NCI-H82 treated with DMSO at 0.1 percent for 48 hours (cell line): ENCODE measurements around the gene CDH4.

Experiments used
- DNase-seq: peaks from one replicate; lab custom pipeline; 2025; ENCODE audit not compliant: unreplicated experiment; lab: John Stamatoyannopoulos, UW

The CDH4 gene

GRCh38 chr20:61806995-61807394 lies 554.9 kb downstream of the CDH4 start:
- no peak for DNase-seq

- DNase-seq, result no peak
Measured at GRCh38 chr20:61807471-61808160, 555.6 kb downstream of the CDH4 start.

GRCh38 chr20:61808447-61808846 lies 556.4 kb downstream of the CDH4 start:
- DNase-seq, result no peak

- no peak for DNase-seq
Measured at GRCh38 chr20:61809006-61809770, 557.1 kb downstream of the CDH4 start.

- DNase-seq, result no peak
Measured at GRCh38 chr20:61810066-61810737, 558.1 kb downstream of the CDH4 start.

- DNase-seq, result no peak
Measured at GRCh38 chr20:61810738-61811135, 558.7 kb downstream of the CDH4 start.

GRCh38 chr20:61811166-61811565 lies 559.1 kb downstream of the CDH4 start:
- no peak for DNase-seq

DNA sequence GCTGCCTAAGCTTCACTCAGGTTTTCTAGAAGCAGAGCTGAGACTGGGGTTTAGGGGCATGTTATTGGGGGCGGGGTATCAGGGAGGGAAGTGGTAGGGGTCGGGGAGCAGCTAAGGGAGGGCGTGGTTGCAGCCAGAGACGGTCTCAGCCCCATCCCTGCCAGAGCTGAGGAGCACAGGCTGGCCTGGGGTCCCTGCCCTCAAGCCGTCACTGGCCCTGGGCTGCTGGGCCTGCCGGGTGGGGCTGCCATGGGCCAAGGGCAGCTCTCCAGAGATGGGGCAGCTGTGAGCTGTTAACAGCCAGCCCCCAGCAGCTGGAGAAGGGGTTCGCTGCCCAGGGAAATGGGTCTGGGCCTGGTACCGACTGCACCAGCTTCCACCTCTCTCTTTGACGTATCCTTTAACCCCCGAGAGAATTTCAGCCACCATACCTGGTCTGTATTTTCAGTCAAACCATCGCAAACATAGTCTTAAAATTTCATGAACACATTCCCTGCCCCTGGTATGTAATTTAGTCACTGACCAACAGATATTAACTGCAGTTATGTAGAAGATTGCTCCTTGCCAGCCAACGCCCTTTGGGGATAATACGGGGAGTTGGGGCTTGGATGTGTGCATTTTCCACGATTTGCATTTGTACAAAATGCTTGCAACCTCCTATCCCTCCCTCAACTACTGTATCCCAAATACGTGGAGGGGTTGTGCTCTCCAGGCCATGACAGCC lies 560.2 kb downstream of the CDH4 start:
- DNase-seq, result no peak

- DNase-seq, result no peak
Measured at GRCh38 chr20:61812845-61813485, 560.9 kb downstream of the CDH4 start.

DNA sequence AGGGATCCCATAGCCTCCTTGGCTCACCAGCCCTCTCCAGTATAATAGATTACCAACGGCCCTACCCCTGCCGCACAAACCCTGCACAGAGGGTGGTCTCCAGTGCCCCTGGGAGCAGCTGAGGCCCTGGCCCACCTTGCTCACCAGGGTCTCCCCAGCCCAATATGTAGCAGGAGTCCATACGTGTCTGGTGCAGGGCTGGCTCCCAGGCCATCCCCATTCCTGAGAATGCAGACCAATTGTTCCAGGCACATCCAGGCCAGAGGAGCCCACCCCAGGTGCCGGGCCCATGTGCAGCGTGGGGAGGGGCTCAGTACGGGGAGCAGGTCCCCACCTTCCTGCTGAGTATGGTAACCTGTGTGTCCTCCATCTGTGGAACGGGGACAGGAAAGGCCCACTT lies 561.7 kb downstream of the CDH4 start:
- DNase-seq, result no peak

GRCh38 chr20:61814244-61814643 lies 562.2 kb downstream of the CDH4 start:
- no peak for DNase-seq

GRCh38 chr20:61814726-61815125 lies 562.7 kb downstream of the CDH4 start:
- DNase-seq, result no peak

DNA sequence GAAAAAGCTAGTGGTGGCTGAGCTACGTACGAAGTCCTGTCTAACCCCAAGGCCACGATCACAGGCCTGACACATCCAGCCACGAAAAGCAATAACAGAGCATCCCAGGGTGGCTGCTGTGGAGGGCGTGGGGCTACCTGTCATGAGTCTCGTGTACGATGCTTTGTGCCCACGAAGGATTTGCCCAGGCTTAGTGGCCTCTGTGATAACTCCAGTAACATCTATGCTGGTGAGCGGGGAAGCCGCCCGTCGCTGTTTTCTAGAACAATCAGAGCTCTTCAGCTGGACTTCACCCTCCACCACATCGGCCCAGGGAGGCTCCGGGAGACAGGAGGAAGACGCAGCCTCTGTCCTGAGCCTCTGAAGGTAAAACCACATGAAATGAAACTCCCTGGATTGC lies 563.1 kb downstream of the CDH4 start:
- no peak for DNase-seq

DNA sequence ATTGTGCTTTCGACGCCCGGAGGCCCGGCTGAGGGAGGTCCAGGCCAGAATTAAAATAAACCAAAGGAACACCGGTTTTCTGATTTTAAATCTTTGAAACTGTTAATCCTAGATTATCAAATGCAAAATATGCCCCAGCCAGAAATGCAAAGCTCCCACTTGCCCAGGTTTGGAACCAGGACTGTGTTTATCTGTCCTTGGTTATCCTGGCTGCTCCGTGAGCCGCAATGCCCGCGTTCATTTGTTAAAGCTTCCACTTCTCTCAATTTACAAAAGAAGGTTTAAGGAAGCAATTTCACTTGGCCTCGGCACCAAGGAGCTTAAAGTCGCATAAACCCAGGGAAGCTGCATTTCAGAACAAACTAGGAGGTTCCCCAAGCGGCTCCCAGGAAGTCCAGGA lies 563.6 kb downstream of the CDH4 start:
- no peak for DNase-seq

GRCh38 chr20:61816606-61817460 lies 564.8 kb downstream of the CDH4 start:
- DNase-seq, result no peak

- DNase-seq, result no peak
Measured at GRCh38 chr20:61817575-61817974, 565.5 kb downstream of the CDH4 start.

DNA sequence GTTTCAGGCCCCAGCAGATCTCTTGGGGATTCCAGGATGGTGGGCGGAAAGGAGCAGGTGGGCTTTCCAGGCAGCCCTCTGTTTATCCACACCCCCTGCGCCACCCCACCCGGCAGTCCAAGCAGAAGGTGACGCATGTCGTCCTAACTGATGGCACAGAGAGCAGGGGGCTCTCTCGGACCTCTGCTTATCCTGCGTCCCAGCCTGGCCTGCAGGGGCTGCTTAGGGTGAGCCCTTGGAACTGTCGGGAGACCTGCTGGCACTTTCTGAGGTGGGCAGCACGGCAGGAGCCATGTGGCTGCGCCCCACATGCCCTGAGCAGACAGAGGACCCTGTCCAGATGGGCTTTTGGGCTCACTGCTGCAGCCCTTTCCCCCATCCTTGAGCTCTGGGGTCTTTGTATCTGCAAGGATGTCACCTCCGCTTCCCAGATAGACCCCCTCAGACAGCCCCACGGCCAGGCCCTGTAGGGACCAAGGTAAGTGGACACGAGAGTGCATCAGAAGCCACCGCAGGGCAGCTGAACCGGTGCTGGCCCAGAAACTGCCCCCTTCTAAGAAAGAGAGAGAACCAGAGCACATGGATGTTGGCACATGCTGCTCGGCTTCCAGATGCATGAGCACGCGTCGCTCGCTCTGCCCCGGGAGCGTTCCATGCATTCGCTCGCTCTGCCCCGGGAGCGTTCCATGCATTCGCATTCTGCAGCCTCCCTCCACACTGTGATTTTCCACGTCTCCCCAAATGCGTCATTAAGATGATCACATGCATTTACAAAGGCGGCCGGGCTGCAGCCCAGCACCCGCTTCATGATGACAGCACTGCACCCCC lies 566.9 kb downstream of the CDH4 start:
- DNase-seq, result no peak

- DNase-seq, result no peak
Measured at GRCh38 chr20:61819574-61819846, 567.4 kb downstream of the CDH4 start.
